DOHH2 (cell line): ENCODE data around the gene UXS1.

Experiments used
- H3F3A ChIP-seq: fragments of 200-600 bp; sonication (generic), shearing (Covaris generic); 2 replicates; pipeline ENCODE4 v1.6.0; 2016; ENCODE audit warnings: antibody characterized with exemption, mild to moderate bottlenecking; ENCODE audit not compliant: control insufficient read depth, insufficient read depth
- H3K27ac ChIP-seq: fragments of 200-600 bp; sonication (generic); 2 replicates; pipeline ENCODE4 v1.5.1; 2014; ENCODE audit warnings: low read depth, mild to moderate bottlenecking, low read length, moderate library complexity
- H3K27me3 ChIP-seq: fragments of 200-600 bp; sonication (generic); 2 replicates; pipeline ENCODE4 v1.6.1; 2014; ENCODE audit warnings: mild to moderate bottlenecking, low read length, mixed read lengths; ENCODE audit not compliant: control insufficient read depth
- H3K36me3 ChIP-seq: fragments of 200-600 bp; sonication (generic); 2 replicates; pipeline ENCODE4 v1.6.1; 2014; ENCODE audit warnings: mild to moderate bottlenecking, low read length, moderate library complexity, mixed read lengths; ENCODE audit not compliant: control insufficient read depth
- H3K4me1 ChIP-seq: fragments of 200-600 bp; sonication (generic); 2 replicates; pipeline ENCODE4 v1.6.1; 2014; ENCODE audit warnings: mild to moderate bottlenecking, low read length, mixed read lengths; ENCODE audit not compliant: control insufficient read depth
- H3K4me2 ChIP-seq: fragments of 200-600 bp; sonication (generic); 2 replicates; pipeline ENCODE4 v1.6.0; 2014; ENCODE audit warnings: mild to moderate bottlenecking, low read length, moderate library complexity
- H3K4me3 ChIP-seq: fragments of 200-600 bp; sonication (generic); 2 replicates; pipeline ENCODE4 v1.5.1; 2014; ENCODE audit warnings: mild to moderate bottlenecking, low read length, mixed read lengths
- H3K79me2 ChIP-seq: fragments of 200-600 bp; sonication (generic); 2 replicates; pipeline ENCODE4 v1.6.1; 2014; ENCODE audit warnings: mild to moderate bottlenecking, low read length, mixed read lengths; ENCODE audit not compliant: control insufficient read depth
- H3K9me2 ChIP-seq: fragments of 200-600 bp; sonication (generic); replicated peaks from 2 replicates; pipeline ENCODE4 v1.6.1; 2014; ENCODE audit warnings: mild to moderate bottlenecking, low read length, mixed read lengths; ENCODE audit not compliant: control insufficient read depth
- H3K9me3 ChIP-seq: fragments of 200-600 bp; sonication (generic); 2 replicates; pipeline ENCODE4 v1.6.1; 2014; ENCODE audit warnings: antibody characterized with exemption, low read length, mixed read lengths; ENCODE audit not compliant: control insufficient read depth, insufficient read depth
- H4K20me1 ChIP-seq: fragments of 200-600 bp; sonication (generic); 2 replicates; pipeline ENCODE4 v1.6.0; 2014; ENCODE audit warnings: low read depth, mild to moderate bottlenecking, antibody characterized with exemption, low read length, moderate library complexity; ENCODE audit not compliant: control insufficient read depth, insufficient read depth
- EZH2phosphoT487 ChIP-seq: fragments of 200-600 bp; sonication (generic); IDR thresholded peaks from 2 replicates; pipeline ENCODE4 v1.6.1; 2017; ENCODE audit warnings: borderline replicate concordance, mild to moderate bottlenecking, antibody characterized with exemption, low read length, moderate library complexity, mixed read lengths
- TF ChIP-seq, protein P1 (sequence below): fragments of 200-600 bp; sonication (generic); IDR thresholded peaks from one replicate; pipeline ENCODE4 v1.5.1; 2014; ENCODE audit warnings: antibody characterized with exemption, mild to moderate bottlenecking, low read depth, low read length; ENCODE audit not compliant: poor library complexity, severe bottlenecking

The UXS1 gene

DNA sequence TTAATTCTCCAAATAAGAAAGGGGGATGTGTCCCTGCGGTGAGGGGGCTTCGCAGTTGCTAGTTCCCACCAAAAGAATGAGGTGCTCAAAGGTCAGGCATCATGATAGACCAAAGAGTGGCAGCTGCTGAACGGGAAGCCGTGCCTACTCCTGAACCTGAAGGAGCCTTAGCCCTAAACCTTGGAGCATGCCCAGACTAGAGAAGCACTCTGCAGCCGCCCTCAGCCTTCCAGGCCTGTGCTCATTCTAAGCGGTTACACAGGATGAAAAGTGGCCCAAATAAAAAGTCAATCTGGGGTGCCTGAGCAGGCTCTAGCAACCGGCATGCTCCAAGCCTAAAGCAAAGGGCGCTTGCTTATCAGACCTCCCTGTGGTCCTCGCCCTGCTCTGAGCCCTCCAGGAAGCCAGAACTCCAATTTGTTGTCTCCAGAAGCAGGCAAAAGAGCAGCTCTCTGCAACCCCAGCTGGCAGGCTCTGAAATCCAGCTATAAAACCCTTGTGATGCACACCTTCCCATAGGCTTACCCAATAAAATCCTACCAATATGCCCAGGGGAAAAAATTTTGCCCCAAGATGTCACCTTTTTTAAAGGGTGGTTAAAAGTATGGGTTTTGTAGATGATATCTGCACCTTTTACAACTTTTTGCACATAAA lies 17.5 kb downstream of the UXS1 start:
- Histone ChIP-seq H3K9me2 (no peaks in the 10 kb centered on the region), H3K79me2 (0 out of 2 replicates have a peak, but pooled peaks cover 4% of the 10 kb centered on the region), H3K27ac (no peak overlapping the region), H3K4me1 (no peaks in the 10 kb centered on the region), H3K27me3 (no peaks in the 10 kb centered on the region), H3K4me3 (no peak overlapping the region), H3F3A (no peaks in the 10 kb centered on the region), H3K4me2 (no peak overlapping the region), H3K36me3 (no peaks in the 10 kb centered on the region), H3K9me3 (no peaks in the 10 kb centered on the region), H4K20me1 (no peaks in the 10 kb centered on the region)
- TF ChIP-seq, protein P1, sequence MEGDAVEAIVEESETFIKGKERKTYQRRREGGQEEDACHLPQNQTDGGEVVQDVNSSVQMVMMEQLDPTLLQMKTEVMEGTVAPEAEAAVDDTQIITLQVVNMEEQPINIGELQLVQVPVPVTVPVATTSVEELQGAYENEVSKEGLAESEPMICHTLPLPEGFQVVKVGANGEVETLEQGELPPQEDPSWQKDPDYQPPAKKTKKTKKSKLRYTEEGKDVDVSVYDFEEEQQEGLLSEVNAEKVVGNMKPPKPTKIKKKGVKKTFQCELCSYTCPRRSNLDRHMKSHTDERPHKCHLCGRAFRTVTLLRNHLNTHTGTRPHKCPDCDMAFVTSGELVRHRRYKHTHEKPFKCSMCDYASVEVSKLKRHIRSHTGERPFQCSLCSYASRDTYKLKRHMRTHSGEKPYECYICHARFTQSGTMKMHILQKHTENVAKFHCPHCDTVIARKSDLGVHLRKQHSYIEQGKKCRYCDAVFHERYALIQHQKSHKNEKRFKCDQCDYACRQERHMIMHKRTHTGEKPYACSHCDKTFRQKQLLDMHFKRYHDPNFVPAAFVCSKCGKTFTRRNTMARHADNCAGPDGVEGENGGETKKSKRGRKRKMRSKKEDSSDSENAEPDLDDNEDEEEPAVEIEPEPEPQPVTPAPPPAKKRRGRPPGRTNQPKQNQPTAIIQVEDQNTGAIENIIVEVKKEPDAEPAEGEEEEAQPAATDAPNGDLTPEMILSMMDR, result no peak
- TF ChIP-seq EZH2phosphoT487, result no peak

- H3F3A ChIP-seq, result no peaks in the 10 kb centered on the region
- no peaks in the 10 kb centered on the region for H3K27me3 ChIP-seq
- H3K4me3 ChIP-seq, result no peak overlapping the region
- H3K9me2 ChIP-seq, result no peaks in the 10 kb centered on the region
- H3K27ac ChIP-seq, result no peak overlapping the region
- peaks cover 4% of the 10 kb centered on the region; the same call in 1 of the 2 replicates for H3K79me2 ChIP-seq
- no peaks in the 10 kb centered on the region for H4K20me1 ChIP-seq
- no peaks in the 10 kb centered on the region for H3K36me3 ChIP-seq
- no peak overlapping the region for H3K4me2 ChIP-seq
- H3K9me3 ChIP-seq, result no peaks in the 10 kb centered on the region
- no peaks in the 10 kb centered on the region for H3K4me1 ChIP-seq
- TF ChIP-seq, protein P1, result no peak
- TF ChIP-seq EZH2phosphoT487, result no peak
Observed at GRCh38 chr2:106175086-106175850, 18.8 kb downstream of the UXS1 start.

DNA sequence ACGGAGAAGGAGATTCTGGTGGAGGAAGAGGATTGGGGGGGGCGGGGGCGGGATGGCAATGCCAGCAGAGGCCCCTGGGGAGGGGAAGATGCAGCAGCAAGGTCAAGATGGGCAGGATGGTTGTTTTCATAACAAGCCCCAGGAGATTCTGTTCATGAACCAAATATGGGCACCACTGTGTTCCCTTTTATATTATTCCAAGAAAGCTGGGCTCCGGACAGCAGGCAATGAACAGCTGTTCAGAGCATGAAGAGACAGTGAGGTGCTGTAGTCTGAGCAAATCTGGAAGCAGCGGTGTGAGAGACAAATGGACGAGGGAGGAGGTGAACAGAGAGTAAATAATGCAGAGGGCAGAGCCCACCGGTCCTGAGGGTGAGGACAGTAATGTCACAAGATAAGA lies 20.0 kb downstream of the UXS1 start:
- no peak for TF ChIP-seq EZH2phosphoT487
- TF ChIP-seq, protein P1, result no peak
- no peak overlapping the region for H3K4me3 ChIP-seq
- H4K20me1 ChIP-seq, result 0 out of 2 replicates have a peak, but pooled peaks cover 1% of the 10 kb centered on the region
- no peak overlapping the region for H3K4me2 ChIP-seq
- H3F3A ChIP-seq, result no peaks in the 10 kb centered on the region
- H3K9me2 ChIP-seq, result no peaks in the 10 kb centered on the region
- H3K79me2 ChIP-seq, result no peaks in the 10 kb centered on the region; the same call in 1 of the 2 replicates
- H3K36me3 ChIP-seq, result no peaks in the 10 kb centered on the region
- no peaks in the 10 kb centered on the region for H3K27me3 ChIP-seq
- no peak overlapping the region for H3K27ac ChIP-seq
- H3K9me3 ChIP-seq, result no peaks in the 10 kb centered on the region
- no peaks in the 10 kb centered on the region for H3K4me1 ChIP-seq
